Measurements from ENCODE around the gene CMIP.
A peak's percentile ranks its signal among the peaks of the same experiment; 100 is the strongest.

Gene CMIP

DNA sequence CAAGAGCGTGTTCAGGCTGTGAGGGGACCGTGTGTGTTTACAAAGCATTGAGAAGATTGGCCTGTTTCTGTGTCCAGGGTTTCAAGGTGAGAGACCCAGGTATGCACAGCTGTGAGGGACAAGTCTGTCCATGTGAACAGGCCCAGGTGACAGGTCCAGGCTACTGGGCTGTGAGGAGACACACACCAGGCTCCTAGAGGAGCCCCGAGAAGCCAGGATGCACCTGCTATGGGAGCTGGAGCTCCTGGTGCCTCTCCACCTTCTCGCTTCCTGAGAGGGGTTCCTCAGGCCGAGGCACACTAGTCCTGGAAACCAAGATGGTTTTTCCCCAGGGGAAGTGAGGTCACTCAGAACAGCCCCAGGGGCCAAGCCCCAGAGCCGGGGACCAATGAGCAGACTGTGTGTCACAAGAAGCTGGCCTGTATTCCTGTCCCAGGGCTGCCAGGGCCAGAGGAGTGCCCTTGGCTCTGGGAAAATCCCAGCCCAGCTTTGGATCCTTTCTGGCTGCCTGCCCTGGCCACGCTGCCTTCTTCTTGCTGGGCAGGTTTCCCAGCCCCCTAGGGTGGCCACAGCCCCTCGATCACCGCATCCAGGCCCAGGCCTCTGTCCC is 181.0 kb downstream of the CMIP start:
- H3K9me3 ChIP-seq (ENCODE audit: control insufficient read depth in 1 of 2, low read length in 2 of 2): no peaks in the 10 kb centered on the region
- peaks cover 0 to 11% of the 10 kb centered on the region in 2 donors for H3K36me3 ChIP-seq (ENCODE audit: control insufficient read depth in 1 of 2, insufficient read depth in 2 of 2, low read length in 2 of 2)
- H3K4me3 ChIP-seq (ENCODE audit: low read depth in 1 of 2, low read length in 2 of 2): no peak overlapping the region
- H3K27me3 ChIP-seq (ENCODE audit: low read depth, low read length): no peaks in the 10 kb centered on the region
- peaks cover 0 to 11% of the 10 kb centered on the region in 2 donors for H3K4me1 ChIP-seq (ENCODE audit: control insufficient read depth in 1 of 2, insufficient read depth in 2 of 2, low read length in 2 of 2)
- peak overlapping the region; percentile 37 for H3K27ac ChIP-seq (ENCODE audit: low read length)

DNA sequence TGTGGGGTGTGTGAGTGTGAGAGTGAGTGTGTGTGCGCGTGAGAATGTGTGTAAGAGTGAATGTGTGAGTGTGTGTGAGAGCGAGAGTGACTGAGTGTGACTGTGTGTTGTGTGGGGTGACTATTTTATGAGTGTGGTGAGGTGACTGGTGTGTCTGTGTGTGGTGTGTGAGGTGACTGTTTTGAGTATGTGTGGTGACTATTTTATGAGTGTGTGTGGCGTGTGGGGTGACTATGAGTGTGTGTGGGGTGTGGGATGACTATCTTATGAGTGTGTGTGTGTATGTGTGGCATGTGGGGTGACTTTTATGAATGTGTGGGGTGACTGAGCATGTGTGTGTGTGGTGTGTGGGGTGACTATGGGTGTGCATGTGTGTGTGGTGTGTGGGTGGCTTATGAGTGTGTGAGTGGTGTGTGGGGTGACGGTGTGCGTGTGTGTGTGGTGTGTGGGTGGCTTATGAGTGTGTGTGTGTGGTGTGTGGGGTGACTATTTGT is 181.6 kb downstream of the CMIP start:
- Histone ChIP-seq H3K27me3 (ENCODE audit: low read depth, low read length) (no peaks in the 10 kb centered on the region), H3K27ac (ENCODE audit: low read length) (peak overlapping the region; percentile 37), H3K4me3 (ENCODE audit: low read depth in 1 of 2, low read length in 2 of 2) (no peak overlapping the region), H3K9me3 (ENCODE audit: control insufficient read depth in 1 of 2, low read length in 2 of 2) (no peaks in the 10 kb centered on the region), H3K4me1 (ENCODE audit: control insufficient read depth in 1 of 2, insufficient read depth in 2 of 2, low read length in 2 of 2) (peaks cover 0 to 11% of the 10 kb centered on the region in 2 donors), H3K36me3 (ENCODE audit: control insufficient read depth in 1 of 2, insufficient read depth in 2 of 2, low read length in 2 of 2) (peaks cover 0 to 11% of the 10 kb centered on the region in 2 donors)

DNA sequence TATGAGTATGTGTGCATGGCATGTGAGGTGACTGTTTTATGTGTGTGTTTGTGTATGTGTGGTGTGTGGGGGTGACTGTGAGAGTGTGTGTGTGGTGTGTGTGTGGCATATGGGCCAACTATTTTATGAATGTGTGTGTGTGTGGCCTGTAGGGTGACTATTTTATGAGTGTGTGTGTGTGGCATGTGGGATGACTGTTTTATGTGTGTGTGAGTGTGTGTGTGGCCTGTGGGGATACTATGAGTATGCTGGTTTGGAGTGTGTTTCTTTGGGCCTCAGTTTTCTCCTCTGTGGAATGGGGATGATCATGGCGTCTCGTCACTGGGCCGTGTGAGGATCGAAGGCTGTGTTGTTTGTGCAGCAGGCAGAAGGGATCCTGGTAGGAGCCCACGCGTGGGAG is 182.4 kb downstream of the CMIP start:
- Histone ChIP-seq H3K36me3 (ENCODE audit: control insufficient read depth in 1 of 2, insufficient read depth in 2 of 2, low read length in 2 of 2) (peaks cover 0 to 5% of the 10 kb centered on the region in 2 donors), H3K9me3 (ENCODE audit: control insufficient read depth in 1 of 2, low read length in 2 of 2) (no peaks in the 10 kb centered on the region), H3K4me3 (ENCODE audit: low read depth in 1 of 2, low read length in 2 of 2) (no peak overlapping the region), H3K27ac (ENCODE audit: low read length) (no peak overlapping the region), H3K27me3 (ENCODE audit: low read depth, low read length) (no peaks in the 10 kb centered on the region), H3K4me1 (ENCODE audit: control insufficient read depth in 1 of 2, insufficient read depth in 2 of 2, low read length in 2 of 2) (peaks cover 0 to 11% of the 10 kb centered on the region in 2 donors)

DNA sequence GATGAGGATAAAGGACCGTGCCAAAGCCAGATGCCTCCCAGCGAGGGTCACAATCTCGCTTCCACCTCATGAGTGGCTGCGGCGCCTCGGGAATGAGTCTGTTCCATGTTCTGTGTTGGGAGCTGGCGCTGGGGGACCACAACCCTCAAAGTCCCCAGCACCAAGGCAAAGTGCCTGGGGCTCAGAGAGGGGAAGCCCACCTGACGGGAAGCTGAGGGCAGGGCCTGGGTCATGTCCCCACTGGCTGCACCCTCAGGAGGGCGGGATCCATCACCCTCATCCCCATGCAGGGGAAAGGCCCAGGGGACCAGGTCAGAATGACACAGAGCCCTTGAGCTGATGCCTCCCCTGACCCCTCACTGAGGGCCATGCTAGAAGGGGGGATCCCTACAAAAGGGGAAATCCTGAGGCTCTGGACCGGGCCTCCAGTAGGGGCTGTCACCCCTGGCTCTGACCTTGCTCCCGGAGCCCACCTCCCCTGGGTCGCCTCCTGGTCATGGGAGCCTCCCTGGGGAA is 183.2 kb downstream of the CMIP start:
- Histone ChIP-seq H3K27ac (ENCODE audit: low read length) (no peak overlapping the region), H3K36me3 (ENCODE audit: control insufficient read depth in 1 of 2, insufficient read depth in 2 of 2, low read length in 2 of 2) (peaks cover 0 to 4% of the 10 kb centered on the region in 2 donors), H3K4me3 (ENCODE audit: low read depth in 1 of 2, low read length in 2 of 2) (no peak overlapping the region), H3K9me3 (ENCODE audit: control insufficient read depth in 1 of 2, low read length in 2 of 2) (no peaks in the 10 kb centered on the region), H3K4me1 (ENCODE audit: control insufficient read depth in 1 of 2, insufficient read depth in 2 of 2, low read length in 2 of 2) (peaks cover 4 to 14% of the 10 kb centered on the region in 2 donors), H3K27me3 (ENCODE audit: low read depth, low read length) (no peaks in the 10 kb centered on the region)

DNA sequence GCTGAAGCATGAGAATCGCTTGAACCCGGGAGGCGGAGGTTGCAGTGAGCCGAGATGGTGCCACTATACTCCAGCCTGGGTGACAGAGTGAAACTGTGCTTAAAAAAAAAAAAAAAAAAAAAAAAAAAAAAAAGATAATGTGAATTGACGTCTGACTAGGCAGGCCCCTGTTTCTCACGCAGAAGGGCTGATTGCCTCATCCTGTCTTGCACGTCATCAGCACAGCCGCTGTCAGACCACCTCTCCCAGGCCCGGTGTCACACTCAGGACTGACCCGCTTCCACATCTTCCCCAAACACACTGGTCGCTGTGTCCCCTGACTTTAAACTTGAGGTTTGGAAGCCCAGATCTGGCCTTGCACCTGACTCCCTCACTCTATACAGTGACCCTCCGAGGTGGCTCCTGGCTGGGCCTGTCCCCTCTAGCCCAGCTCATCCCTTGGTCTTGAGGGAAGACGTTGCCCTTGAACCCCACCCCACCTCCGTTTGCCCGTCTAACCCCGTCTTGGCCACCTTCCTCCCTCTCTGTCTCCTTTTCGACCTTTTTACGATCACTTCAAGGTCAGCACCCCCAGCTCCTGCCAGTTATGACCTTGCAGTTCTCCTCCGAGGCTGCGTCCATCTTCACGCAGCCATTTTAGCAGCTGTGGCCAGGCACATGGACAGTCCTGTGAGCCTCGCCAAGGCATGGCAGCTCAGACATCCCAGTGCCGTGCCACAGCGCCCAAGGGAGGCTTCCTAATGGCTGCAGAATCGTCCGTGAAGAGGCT is 184.6 kb downstream of the CMIP start:
- H3K9me3 ChIP-seq (ENCODE audit: control insufficient read depth in 1 of 2, low read length in 2 of 2): no peaks in the 10 kb centered on the region
- H3K4me3 ChIP-seq (ENCODE audit: low read depth in 1 of 2, low read length in 2 of 2): no peak overlapping the region
- no peak overlapping the region for H3K27ac ChIP-seq (ENCODE audit: low read length)
- H3K27me3 ChIP-seq (ENCODE audit: low read depth, low read length): no peaks in the 10 kb centered on the region
- peaks cover 0 to 4% of the 10 kb centered on the region in 2 donors for H3K36me3 ChIP-seq (ENCODE audit: control insufficient read depth in 1 of 2, insufficient read depth in 2 of 2, low read length in 2 of 2)
- peaks cover 13 to 26% of the 10 kb centered on the region in 2 donors for H3K4me1 ChIP-seq (ENCODE audit: control insufficient read depth in 1 of 2, insufficient read depth in 2 of 2, low read length in 2 of 2)

DNA sequence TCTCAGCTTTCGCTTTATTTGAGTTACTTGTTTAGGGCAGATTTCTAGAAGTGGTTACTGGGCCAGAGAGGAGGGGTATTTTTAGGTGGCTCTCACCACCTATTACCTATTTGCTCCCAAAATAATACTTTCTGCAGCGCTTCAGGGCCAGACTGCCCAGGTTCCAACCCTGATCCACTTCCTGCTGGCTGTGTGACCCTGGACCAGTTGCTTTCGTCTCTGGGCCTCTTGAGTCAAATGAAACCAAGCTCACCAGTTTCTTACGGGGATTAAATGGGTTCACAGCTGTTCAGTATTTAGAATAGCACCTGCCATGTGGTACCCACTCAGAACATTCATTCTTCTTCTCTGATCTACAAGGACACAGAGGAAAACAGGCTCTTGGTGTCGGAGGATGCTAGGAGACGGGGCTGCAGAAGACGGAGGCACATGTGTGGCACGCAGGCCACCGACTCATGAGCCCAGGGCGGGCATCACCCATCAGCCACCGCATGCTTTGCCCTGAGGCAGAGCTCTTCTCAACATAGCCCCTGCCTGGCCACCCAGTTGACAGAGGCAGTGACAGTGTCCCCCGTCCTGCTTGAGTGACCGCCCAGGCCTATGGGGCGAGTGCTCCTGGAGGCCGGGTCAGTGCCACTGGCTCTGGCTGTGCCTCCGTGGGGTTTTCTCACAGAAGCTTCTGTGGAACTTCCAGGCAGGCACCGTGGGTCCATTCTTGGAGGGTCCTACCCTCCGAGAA is 185.5 kb downstream of the CMIP start:
- Histone ChIP-seq H3K36me3 (ENCODE audit: control insufficient read depth in 1 of 2, insufficient read depth in 2 of 2, low read length in 2 of 2) (peaks cover 0 to 4% of the 10 kb centered on the region in 2 donors), H3K27ac (ENCODE audit: low read length) (no peak overlapping the region), H3K4me3 (ENCODE audit: low read depth in 1 of 2, low read length in 2 of 2) (no peak overlapping the region), H3K4me1 (ENCODE audit: control insufficient read depth in 1 of 2, insufficient read depth in 2 of 2, low read length in 2 of 2) (peaks cover 13 to 32% of the 10 kb centered on the region in 2 donors), H3K9me3 (ENCODE audit: control insufficient read depth in 1 of 2, low read length in 2 of 2) (no peaks in the 10 kb centered on the region), H3K27me3 (ENCODE audit: low read depth, low read length) (no peaks in the 10 kb centered on the region)

DNA sequence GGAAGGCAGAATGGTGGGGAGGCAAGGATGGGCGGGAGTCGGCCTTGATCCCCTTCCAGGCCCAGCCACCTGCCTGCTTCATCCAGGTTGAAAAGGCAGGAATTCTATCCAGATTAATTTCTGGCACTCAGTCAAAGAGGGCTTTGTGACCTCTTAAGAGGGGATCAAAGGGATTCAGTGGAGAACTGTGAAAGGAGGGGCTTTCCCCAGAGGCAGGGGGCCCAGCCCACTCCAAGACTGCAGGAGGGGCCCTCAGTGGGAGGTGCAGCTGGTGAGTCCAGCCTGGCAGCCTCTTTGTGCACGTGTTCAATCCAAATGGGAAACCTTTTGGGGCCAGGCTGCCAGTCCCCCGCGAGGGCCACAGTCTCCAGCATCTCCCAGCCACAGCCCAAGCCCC is 186.0 kb downstream of the CMIP start:
- no peak overlapping the region for H3K27ac ChIP-seq (ENCODE audit: low read length)
- H3K36me3 ChIP-seq (ENCODE audit: control insufficient read depth in 1 of 2, insufficient read depth in 2 of 2, low read length in 2 of 2): peaks cover 0 to 4% of the 10 kb centered on the region in 2 donors
- H3K4me1 ChIP-seq (ENCODE audit: control insufficient read depth in 1 of 2, insufficient read depth in 2 of 2, low read length in 2 of 2): peaks cover 13 to 30% of the 10 kb centered on the region in 2 donors
- H3K9me3 ChIP-seq (ENCODE audit: control insufficient read depth in 1 of 2, low read length in 2 of 2): no peaks in the 10 kb centered on the region
- no peak overlapping the region for H3K4me3 ChIP-seq (ENCODE audit: low read depth in 1 of 2, low read length in 2 of 2)
- H3K27me3 ChIP-seq (ENCODE audit: low read depth, low read length): no peaks in the 10 kb centered on the region

DNA sequence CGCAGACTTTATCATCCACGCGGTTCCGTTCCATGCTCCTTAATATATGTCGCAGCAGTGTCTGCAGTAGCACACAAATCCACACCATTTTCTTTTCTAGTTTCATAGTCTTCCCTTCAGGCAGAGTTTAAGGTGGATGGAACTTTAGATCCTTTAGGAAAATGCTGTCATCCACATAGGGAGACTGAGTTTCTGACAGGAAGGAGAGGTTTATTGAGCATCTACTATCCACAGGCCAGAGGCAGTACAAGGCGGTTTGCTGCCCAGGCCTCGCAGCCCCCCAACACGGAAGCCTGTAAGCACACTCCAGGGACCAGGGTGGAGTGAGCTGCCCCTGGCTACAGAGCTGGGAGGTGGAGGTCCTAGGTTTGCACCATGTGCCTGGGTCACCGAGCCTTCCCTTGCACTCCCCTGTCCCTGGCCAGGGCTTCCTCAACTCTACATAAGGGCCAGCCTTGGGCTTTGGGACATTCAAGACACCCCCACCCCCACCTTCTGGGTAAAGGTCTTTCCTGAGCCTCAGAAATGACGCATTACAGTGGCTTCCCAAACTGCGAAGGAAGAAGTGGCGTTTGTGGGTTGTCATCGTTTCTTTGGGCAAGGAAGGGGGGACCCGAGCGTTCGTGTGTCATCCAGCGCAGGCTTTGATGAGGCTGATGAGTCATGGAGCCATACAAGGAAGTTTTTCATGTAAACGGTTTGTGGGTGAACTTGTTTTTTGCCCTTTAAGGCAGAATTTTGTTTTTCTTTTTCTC is 188.0 kb downstream of the CMIP start:
- Histone ChIP-seq H3K4me3 (ENCODE audit: low read depth in 1 of 2, low read length in 2 of 2) (no peak overlapping the region), H3K4me1 (ENCODE audit: control insufficient read depth in 1 of 2, insufficient read depth in 2 of 2, low read length in 2 of 2) (peaks cover 13 to 26% of the 10 kb centered on the region in 2 donors), H3K27ac (ENCODE audit: low read length) (no peak overlapping the region), H3K9me3 (ENCODE audit: control insufficient read depth in 1 of 2, low read length in 2 of 2) (no peaks in the 10 kb centered on the region), H3K27me3 (ENCODE audit: low read depth, low read length) (no peaks in the 10 kb centered on the region), H3K36me3 (ENCODE audit: control insufficient read depth in 1 of 2, insufficient read depth in 2 of 2, low read length in 2 of 2) (peaks cover 0 to 4% of the 10 kb centered on the region in 2 donors)

DNA sequence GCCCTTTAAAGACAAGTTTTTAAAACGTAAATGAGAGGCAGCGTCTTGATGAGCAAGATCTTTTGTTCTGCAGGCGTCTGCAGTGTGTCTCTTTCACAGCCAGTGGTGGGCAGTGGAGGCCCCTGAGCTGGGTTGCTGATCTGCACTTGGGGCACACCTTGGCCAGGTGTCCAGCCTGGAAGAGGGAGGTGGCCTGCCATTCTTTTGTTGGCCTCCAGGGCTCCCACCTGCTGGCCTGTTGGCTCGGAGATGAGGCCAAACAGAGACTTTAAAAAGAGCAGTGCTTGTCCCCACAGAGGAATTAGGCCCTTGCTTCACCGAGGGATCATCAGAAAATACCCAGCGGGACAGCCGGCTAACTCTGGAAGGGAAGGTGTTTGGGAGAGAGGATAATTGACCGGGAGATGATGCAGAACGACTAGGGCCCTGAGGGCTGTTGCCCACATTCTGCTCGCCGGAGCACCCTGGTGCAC is 188.6 kb downstream of the CMIP start:
- peaks cover 15 to 26% of the 10 kb centered on the region in 2 donors for H3K4me1 ChIP-seq (ENCODE audit: control insufficient read depth in 1 of 2, insufficient read depth in 2 of 2, low read length in 2 of 2)
- no peak overlapping the region for H3K4me3 ChIP-seq (ENCODE audit: low read depth in 1 of 2, low read length in 2 of 2)
- peak overlapping the region; percentile 56 for H3K27ac ChIP-seq (ENCODE audit: low read length)
- no peaks in the 10 kb centered on the region for H3K27me3 ChIP-seq (ENCODE audit: low read depth, low read length)
- H3K36me3 ChIP-seq (ENCODE audit: control insufficient read depth in 1 of 2, insufficient read depth in 2 of 2, low read length in 2 of 2): peaks cover 0 to 4% of the 10 kb centered on the region in 2 donors
- H3K9me3 ChIP-seq (ENCODE audit: control insufficient read depth in 1 of 2, low read length in 2 of 2): no peaks in the 10 kb centered on the region

DNA sequence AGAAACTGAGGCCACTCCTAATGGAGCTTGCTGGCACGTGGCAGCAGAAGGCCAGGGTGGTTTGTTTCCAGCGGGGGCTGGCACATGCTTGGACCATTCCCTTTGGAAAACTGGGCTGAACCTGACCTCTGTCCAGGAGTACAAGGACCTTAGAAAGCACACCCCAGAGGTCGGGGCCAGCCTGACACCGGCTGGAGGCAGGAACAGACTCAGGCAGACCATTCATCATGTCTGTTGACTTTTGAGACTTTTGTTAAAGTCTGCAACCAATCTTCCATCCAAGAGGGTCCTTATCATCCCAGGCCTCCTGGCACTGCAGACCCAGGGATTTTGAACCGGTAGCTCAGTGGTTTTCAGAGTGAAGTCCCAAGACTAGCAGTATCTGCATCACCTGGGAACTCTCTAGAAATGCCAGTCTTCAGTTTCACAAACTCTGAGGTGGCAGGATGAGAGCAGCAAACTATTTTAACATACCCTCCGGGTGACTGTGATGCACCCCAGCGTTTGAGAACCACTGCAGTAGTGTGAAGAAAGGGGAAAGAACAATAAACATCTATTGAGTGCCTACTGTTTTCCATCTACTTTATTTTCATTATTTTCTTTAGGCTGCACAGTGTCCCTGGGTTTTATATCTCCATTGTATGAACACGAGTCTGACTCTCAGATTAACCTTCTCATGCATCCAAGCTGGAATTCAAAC is 189.2 kb downstream of the CMIP start:
- H3K36me3 ChIP-seq (ENCODE audit: control insufficient read depth in 1 of 2, insufficient read depth in 2 of 2, low read length in 2 of 2): peaks cover 0 to 4% of the 10 kb centered on the region in 2 donors
- H3K9me3 ChIP-seq (ENCODE audit: control insufficient read depth in 1 of 2, low read length in 2 of 2): no peaks in the 10 kb centered on the region
- H3K4me1 ChIP-seq (ENCODE audit: control insufficient read depth in 1 of 2, insufficient read depth in 2 of 2, low read length in 2 of 2): peaks cover 17 to 26% of the 10 kb centered on the region in 2 donors
- H3K27me3 ChIP-seq (ENCODE audit: low read depth, low read length): no peaks in the 10 kb centered on the region
- no peak overlapping the region for H3K4me3 ChIP-seq (ENCODE audit: low read depth in 1 of 2, low read length in 2 of 2)
- H3K27ac ChIP-seq (ENCODE audit: low read length): peak overlapping the region; percentile 56

All from muscle layer of duodenum (tissue), 2 donors.